ENCODE measurements around the gene CYB5R3.

DNA sequence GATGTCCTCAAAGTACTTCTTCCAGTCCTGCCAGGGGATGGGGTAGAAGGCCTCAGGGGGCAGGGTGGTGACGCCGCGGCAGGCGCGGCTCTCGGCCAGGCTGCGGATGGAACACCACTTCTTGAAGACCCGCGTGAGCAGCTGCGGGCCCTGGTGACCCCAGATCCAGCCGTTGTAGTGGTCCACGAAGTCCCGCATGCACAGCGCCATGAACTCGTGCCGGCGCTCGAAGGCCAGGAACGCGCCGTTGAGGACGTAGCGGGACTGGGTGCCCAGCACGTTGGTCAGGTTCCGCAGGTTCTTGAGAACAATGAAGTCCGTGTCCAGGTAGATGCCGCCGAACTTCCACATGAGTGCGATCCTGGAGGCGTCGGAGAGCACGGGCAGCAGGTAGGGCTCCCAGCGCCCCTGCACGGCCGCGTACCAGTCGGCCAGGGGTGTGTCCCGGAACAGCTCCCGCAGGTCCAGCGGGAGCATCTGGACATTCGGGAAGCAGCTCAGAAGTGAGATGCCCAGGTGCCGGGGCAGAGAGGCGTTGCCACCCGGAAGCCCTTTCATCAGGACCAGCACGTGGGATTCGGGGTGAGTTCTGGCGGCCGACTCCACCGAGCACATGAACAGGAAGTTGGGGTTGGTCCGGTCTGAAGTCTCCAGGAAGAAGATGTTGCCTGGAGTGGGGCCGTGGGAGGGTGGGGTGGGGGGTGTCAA is 44.0 kb upstream of the CYB5R3 start:
- TF ChIP-seq, protein P1, sequence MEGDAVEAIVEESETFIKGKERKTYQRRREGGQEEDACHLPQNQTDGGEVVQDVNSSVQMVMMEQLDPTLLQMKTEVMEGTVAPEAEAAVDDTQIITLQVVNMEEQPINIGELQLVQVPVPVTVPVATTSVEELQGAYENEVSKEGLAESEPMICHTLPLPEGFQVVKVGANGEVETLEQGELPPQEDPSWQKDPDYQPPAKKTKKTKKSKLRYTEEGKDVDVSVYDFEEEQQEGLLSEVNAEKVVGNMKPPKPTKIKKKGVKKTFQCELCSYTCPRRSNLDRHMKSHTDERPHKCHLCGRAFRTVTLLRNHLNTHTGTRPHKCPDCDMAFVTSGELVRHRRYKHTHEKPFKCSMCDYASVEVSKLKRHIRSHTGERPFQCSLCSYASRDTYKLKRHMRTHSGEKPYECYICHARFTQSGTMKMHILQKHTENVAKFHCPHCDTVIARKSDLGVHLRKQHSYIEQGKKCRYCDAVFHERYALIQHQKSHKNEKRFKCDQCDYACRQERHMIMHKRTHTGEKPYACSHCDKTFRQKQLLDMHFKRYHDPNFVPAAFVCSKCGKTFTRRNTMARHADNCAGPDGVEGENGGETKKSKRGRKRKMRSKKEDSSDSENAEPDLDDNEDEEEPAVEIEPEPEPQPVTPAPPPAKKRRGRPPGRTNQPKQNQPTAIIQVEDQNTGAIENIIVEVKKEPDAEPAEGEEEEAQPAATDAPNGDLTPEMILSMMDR (IDR thresholded peaks at IDR 0.05), result no peak
- TF ChIP-seq EP300 (IDR thresholded peaks at IDR 0.05) (no peak), POLR2A (IDR thresholded peaks at IDR 0.05) (no peak)
